Parathyroid adenoma (tissue), 2 donors: ENCODE measurements around the gene LIN7A.

Experiments used
- H2AFZ ChIP-seq: fragments of 300-600 bp; sonication (generic); one replicate; pipeline ENCODE4 v1.7.0; 2017; ENCODE audit warnings: antibody characterized with exemption, mild to moderate bottlenecking
- H3K27ac ChIP-seq: fragments of 300-600 bp; sonication (generic); one replicate; pipeline ENCODE4 v1.7.0; 2017
- H3K27me3 ChIP-seq: fragments of 300-600 bp; sonication (generic); one replicate; pipeline ENCODE4 v1.7.0; 2017; ENCODE audit warnings: low read length; ENCODE audit not compliant: control insufficient read depth, insufficient read depth
- H3K36me3 ChIP-seq: fragments of 300-600 bp; sonication (generic); one replicate; pipeline ENCODE4 v1.7.0; 2017; ENCODE audit warnings: low read length; ENCODE audit not compliant: control insufficient read depth, insufficient read depth
- H3K4me1 ChIP-seq: fragments of 300-600 bp; sonication (generic); one replicate; pipeline ENCODE4 v1.7.0; 2017; ENCODE audit warnings: control low read depth
- H3K4me2 ChIP-seq: fragments of 300-600 bp; sonication (generic); one replicate; pipeline ENCODE4 v1.7.0; 2017; ENCODE audit warnings: low read length
- H3K4me3 ChIP-seq: fragments of 300-600 bp; sonication (generic); one replicate; pipeline ENCODE4 v1.7.0; 2017; ENCODE audit warnings: low read depth, low read length
- H3K79me2 ChIP-seq: fragments of 300-600 bp; sonication (generic); one replicate; pipeline ENCODE4 v1.7.0; 2017; ENCODE audit warnings: control low read depth
- H3K9ac ChIP-seq: fragments of 300-600 bp; sonication (generic); one replicate; pipeline ENCODE4 v1.7.0; 2017; ENCODE audit warnings: mild to moderate bottlenecking
- H3K9me3 ChIP-seq: fragments of 300-600 bp; sonication (generic); one replicate; pipeline ENCODE4 v1.7.0; 2017; ENCODE audit warnings: low read length; ENCODE audit not compliant: control insufficient read depth
- CTCF ChIP-seq: fragments of 300-600 bp; sonication (generic); IDR thresholded peaks from one replicate; pipeline ENCODE4 v1.7.0; 2017; ENCODE audit warnings: antibody characterized with exemption, mild to moderate bottlenecking
- donor health status: primary hyperparathyroidism.

LIN7A gene

GRCh38 chr12:80909370-80909769, 28.4 kb downstream of the LIN7A start:
- Histone ChIP-seq H3K27ac (no peak overlapping the region), H3K4me3 (no peak overlapping the region), H3K27me3 (no peaks in the 10 kb centered on the region), H3K4me1 (no peaks in the 10 kb centered on the region), H3K79me2 (no peaks in the 10 kb centered on the region), H3K36me3 (no peaks in the 10 kb centered on the region), H3K9ac (no peak overlapping the region), H3K9me3 (no peaks in the 10 kb centered on the region), H3K4me2 (no peak overlapping the region), H2AFZ (no peak overlapping the region)
- TF ChIP-seq CTCF, result no peak

DNA sequence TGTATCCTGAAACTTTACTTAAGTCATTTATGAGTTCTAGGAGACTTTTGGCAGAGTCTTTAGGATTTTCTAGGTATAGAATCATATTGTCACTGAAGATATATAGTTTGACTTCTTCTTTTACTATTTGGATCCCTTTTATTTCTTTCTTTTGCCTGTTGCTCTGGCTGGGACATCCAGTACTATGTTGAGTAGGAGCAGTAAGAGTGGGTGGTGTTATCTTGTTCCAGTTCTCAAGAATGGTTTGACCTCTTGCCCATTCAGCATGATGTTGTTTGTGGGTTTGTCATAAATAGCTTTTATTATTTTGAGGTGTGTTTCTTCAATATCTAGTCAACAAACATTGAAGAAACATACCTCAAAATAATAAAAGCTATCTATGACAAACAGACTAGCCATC, 35.0 kb downstream of the LIN7A start:
- Histone ChIP-seq H3K27me3 (no peaks in the 10 kb centered on the region), H3K27ac (no peak overlapping the region)

DNA sequence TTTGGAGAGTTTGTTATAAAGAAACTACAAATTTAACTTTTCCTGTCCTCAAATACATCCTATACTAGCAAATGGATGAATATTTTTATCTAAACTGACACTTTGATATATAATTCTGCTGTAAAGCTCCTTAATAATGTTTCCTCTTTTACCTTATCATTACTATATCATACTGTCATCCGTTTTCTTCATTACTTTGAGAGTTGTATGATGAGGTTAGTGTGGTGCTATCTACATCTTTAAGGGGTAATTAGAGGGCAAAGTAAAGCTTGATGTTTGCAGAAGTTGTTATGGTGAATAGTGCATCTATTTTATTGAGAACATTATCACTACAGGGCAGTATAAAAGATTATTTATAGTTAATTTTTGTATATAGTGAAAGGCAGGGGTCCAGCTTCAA, 36.1 kb downstream of the LIN7A start:
- H3K4me2 ChIP-seq, result no peak overlapping the region
- H3K9ac ChIP-seq, result no peak overlapping the region
- no peaks in the 10 kb centered on the region for H3K27me3 ChIP-seq
- H3K4me3 ChIP-seq, result no peak overlapping the region
- H3K27ac ChIP-seq, result no peak overlapping the region
- H2AFZ ChIP-seq, result no peak overlapping the region
- no peaks in the 10 kb centered on the region for H3K36me3 ChIP-seq
- TF ChIP-seq CTCF, result no peak
- H3K9me3 ChIP-seq, result no peaks in the 10 kb centered on the region
- H3K4me1 ChIP-seq, result no peaks in the 10 kb centered on the region
- H3K79me2 ChIP-seq, result no peaks in the 10 kb centered on the region

More for the DNA sequence above, 35.0 kb downstream of the LIN7A start:
- no peak for TF ChIP-seq CTCF
- no peaks in the 10 kb centered on the region for H3K4me1 ChIP-seq
- no peak overlapping the region for H2AFZ ChIP-seq
- H3K4me2 ChIP-seq, result no peak overlapping the region
- H3K79me2 ChIP-seq, result no peaks in the 10 kb centered on the region
- no peak overlapping the region for H3K4me3 ChIP-seq
- no peaks in the 10 kb centered on the region for H3K36me3 ChIP-seq
- H3K9ac ChIP-seq, result no peak overlapping the region
- H3K9me3 ChIP-seq, result no peaks in the 10 kb centered on the region

GRCh38 chr12:80895240-80895639, 42.5 kb downstream of the LIN7A start:
- Histone ChIP-seq H3K9me3 (no peaks in the 10 kb centered on the region), H3K36me3 (no peaks in the 10 kb centered on the region), H3K4me1 (no peaks in the 10 kb centered on the region), H3K27ac (no peak overlapping the region), H3K4me3 (no peak overlapping the region), H3K4me2 (no peak overlapping the region), H3K9ac (no peak overlapping the region), H3K27me3 (no peaks in the 10 kb centered on the region), H2AFZ (no peak overlapping the region), H3K79me2 (no peaks in the 10 kb centered on the region)
- no peak for TF ChIP-seq CTCF

GRCh38 chr12:80894179-80894578, 43.6 kb downstream of the LIN7A start:
- no peak for TF ChIP-seq CTCF
- no peaks in the 10 kb centered on the region for H3K36me3 ChIP-seq
- no peaks in the 10 kb centered on the region for H3K79me2 ChIP-seq
- H3K4me3 ChIP-seq, result no peak overlapping the region
- H3K9me3 ChIP-seq, result no peaks in the 10 kb centered on the region
- no peak overlapping the region for H2AFZ ChIP-seq
- H3K9ac ChIP-seq, result no peak overlapping the region
- H3K4me2 ChIP-seq, result no peak overlapping the region
- H3K4me1 ChIP-seq, result no peaks in the 10 kb centered on the region
- H3K27ac ChIP-seq, result no peak overlapping the region
- no peaks in the 10 kb centered on the region for H3K27me3 ChIP-seq
